ENCODE data around the gene ZNF573. TPM values are rescaled to one million over a fixed set of nuclear protein-coding genes. Genes with fewer than 3 reads are reported as not detected.

Gene ZNF573
- total RNA-seq, 4 donors from 2014 or later = 4.4 to 17.5 (median 5.5) TPM

GRCh38 chr19:37695144-37695899 is 84.1 kb downstream of the ZNF573 start:
- no peak for TF ChIP-seq CTCF (IDR thresholded peaks at IDR 0.05)
- ATAC-seq (ENCODE audit: low FRiP score) = no peak
- DNase-seq (ENCODE audit: low spot score) = no peak

GRCh38 chr19:37692956-37693620 is 86.3 kb downstream of the ZNF573 start:
- TF ChIP-seq CTCF (IDR thresholded peaks at IDR 0.05) = no peak
- ATAC-seq (ENCODE audit: low FRiP score) (no peak), DNase-seq (ENCODE audit: low spot score) (no peak)

- ATAC-seq (ENCODE audit: low FRiP score) (peak; percentile 96), DNase-seq (ENCODE audit: low spot score) (peak; percentile 58)
- TF ChIP-seq CTCF (IDR thresholded peaks at IDR 0.05) = no peak
These were observed 87.4 kb downstream of the ZNF573 start for GRCh38 chr19:37691881-37692504.

Small RNA genes within 50 kb of the gene (small RNA-seq; reads per million reads assigned to genes)
- gene SELENOKP1 = not detected

Other genes starting within 250 kb of the ZNF573 start
- 1 to 10 TPM; 2.3 to 7.3 (median 4.9) TPM for gene ZNF571, start 184.8 kb downstream of the ZNF573 start, total RNA-seq
- 1 to 10 TPM; 1.2 to 2.2 (median 1.5) TPM for gene ZNF540, start 184.7 kb downstream of the ZNF573 start, total RNA-seq
- 10 to 100 TPM in 2 of 4 donors, 1 to 10 TPM in 2; 9.0 to 16.1 (median 11.1) TPM for gene ZFP30, start 124.1 kb downstream of the ZNF573 start, total RNA-seq
- gene ZNF607, start 59.8 kb downstream of the ZNF573 start, total RNA-seq = 1 to 10 TPM; 1.8 to 5.4 (median 3.1) TPM
- gene WDR87, start 127.0 kb upstream of the ZNF573 start, total RNA-seq = not detected
- gene SIPA1L3, start 127.6 kb upstream of the ZNF573 start, total RNA-seq = 10 to 100 TPM in 2 of 4 donors, 1 to 10 TPM in 2; 8.9 to 14.7 (median 12.0) TPM